ENCODE data around the gene BICRA.

The BICRA gene

DNA sequence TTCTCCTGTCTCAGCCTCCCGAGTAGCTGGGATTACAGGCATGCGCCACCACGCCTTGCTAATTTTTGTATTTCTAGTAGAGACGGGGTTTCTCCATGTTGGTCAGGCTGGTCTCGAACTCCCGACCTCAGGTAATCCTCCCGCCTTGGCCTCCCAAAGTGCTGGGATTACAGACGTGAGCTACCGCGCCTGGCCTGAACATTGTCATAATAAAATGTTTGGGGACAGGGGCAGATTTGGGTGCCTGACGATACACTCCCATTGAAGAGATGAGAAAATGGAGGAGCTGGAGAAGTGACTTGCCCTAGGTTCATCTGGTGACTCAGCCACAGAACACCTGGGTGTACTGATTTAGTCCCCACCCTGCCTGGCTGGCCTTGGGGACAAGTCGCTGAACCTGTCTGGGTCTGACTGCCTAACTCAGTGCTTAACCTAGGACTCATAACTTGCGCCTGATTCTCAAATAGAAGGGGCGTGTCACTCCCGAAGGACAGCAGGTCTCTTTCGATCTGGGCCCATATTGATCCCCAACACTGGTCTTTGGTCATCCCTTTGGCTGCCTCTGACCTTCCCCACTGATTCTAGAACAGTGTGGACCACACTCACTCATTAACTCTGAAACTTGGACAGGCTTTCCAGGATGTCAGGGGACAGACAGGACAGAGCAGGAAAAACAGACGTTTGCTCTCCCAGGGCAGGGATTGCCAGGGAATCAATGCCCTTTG is 7.6 kb upstream of the BICRA start:
- DNase-seq = peak; percentile 31

DNA sequence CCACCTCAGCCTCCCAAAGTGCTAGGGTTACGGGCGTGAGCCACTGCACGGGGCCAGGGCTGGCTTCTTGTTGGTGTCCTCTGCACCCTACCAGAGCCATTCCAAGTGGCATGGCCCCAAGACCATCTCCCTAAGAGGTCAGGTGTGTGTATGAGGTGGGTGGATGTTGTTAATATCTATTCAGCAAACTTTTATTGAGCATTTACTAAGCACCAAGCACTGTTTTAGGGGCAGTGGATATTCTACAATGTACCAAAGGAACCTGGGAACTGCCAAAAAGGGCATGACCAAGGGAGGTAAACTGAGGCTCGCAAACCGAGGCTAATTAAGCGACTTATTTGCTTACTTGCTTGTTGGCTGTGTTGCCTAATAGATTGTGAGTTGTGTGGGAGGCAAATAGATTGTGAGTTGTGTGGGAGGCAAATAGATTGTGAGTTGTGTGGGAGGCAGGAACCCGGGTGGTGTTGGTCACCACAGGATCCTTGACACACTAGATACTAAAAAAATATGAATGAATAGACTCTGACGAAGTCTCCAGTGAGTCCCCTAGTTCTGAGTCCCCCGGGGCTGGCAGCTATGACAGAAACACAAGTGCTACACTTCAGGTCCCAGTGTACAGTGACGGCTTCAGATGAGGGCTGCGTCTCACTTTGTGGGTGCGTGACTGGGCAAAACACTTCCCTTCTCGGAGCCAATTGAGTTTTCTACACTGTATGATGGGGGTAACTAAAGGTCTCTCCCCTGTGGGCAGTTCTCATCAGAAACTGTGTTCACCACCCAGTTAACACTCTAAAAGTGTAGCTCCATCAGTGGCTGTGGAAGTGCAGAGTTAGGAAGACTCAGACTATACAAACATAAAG is 5.0 kb upstream of the BICRA start:
- no peak for DNase-seq

DNA sequence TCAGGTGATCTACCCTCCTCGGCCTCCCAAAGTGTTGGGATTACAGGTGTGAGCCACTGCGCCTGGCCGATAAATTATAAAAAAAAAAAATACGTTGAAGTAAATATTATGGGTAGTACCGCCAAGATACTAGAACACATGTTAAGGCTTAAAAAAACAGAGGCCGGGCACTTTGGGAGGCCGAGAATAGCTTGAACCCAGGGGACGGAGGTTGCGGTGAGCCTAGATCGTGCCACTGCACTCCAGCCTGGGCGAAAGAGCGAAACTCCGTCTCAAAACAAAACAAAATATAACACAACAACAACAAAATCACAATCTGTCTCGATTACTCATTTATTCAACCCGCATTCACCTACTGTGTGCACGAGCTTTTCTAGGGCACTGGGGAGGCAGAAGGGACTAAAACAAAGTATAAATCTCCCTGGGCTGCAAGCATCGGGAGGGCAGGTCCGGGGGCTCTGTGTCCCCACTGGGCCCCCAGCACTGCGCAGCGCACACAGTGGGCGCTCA is 1.3 kb upstream of the BICRA start:
- DNase-seq = no peak

DNA sequence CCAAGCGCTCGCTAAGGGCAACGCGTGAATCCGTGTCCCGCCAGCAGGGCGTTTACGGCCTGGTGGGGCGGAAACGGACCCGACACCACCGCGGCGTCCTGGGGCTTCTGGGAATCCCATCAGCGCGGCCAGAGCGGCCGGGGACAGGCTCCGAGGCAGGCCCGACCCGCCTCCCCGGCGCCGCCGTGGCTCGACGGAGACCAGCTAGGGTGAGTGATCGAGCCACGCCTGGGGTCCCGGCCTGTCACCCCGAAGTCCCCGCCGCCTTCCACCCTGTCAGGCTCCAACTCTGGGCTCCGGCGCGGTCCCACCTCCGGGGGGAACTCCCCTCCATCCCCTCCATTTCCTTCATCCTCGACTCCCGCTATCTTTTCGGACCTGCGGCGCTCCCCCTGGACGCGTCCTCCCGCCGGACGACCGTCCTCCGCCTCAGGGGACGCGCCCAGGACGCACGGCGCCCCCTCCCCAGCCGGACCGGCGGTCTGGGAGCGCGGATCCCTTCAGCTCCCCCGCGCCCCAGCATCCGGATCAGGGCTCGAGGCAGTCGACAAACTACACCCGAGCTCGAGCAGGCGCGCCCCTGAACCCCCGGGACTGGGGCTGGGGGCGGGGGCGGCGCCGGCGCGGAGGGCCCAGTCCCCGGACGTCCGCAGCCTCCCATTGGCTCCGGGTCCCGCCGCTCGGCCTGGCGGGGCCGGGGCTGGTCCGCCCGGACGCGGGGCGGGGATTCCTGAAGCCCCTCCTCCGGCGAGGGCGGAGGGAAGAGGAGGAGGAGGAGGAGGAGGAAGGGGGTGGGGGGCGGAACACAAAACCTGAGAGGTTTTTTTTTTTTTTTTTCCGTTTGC is 638 bp upstream of the BICRA start:
- DNase-seq = peak; percentile 98

DNA sequence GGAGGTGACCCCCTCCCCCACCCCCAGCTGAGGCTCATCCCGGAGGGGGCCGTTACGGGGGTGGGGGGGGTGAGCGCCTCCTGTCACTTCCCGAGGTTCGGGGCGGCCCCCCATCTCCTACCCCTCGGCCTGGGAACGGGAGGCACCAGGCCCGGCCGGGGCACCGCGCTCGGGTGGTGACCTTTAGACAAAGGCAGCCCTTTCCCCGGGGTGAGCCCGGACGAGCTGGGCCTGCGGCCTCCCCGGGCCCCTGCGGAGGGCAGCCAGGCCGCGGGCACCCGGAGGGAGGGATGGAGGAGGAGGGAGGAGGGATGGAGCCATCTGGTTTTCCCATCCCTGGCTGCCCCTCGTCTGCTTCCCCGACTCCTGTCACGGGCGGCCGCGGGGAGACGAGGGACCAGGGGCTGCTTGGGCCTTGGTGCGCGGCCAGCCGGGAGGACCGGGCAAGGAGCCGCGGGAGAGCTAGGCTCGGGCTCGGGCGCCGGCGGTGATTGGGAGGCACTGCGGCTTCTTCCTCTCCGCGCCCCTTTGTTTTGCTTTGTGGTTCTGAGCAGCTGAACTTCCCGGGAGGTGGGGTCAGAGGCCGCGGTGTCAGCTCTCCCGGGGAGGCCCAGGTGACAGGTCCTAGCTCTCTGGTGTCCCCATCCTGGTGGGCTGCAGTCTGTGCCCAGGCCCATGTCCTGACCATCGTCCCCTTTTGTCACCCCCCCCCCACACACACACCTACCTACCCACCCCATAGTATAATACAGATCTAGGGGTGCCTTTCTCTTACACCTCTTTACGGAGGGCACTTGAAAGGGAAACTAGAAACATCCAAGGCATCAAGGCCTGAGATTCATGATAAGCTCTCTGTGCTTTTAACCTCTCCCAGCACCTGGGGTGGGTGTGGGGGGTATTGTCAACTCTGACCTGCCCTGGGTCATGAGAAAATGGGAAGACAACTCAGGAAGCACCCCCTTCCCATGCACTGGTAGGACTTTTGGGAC is 1.3 kb downstream of the BICRA start:
- peak; percentile 60 for DNase-seq

DNA sequence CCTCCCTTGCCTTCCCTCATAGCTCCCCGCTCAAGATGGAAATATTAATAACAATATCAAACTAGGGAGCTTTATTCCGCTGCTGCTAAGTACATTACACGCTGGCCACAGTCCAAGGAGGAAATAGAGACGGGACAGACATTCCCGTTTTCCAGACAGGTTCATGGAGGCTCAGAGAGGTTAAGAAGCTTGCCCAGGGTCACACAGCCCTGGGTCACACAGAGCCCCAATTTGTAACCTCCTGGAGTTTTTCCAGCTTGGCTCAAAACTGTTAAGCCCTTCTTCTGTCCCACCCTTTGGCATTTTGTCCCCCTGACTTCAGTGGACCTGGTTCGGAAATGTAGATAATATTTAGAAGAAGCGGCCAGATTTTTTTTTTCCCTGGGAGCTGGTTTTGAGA is 2.0 kb downstream of the BICRA start:
- no peak for DNase-seq

DNA sequence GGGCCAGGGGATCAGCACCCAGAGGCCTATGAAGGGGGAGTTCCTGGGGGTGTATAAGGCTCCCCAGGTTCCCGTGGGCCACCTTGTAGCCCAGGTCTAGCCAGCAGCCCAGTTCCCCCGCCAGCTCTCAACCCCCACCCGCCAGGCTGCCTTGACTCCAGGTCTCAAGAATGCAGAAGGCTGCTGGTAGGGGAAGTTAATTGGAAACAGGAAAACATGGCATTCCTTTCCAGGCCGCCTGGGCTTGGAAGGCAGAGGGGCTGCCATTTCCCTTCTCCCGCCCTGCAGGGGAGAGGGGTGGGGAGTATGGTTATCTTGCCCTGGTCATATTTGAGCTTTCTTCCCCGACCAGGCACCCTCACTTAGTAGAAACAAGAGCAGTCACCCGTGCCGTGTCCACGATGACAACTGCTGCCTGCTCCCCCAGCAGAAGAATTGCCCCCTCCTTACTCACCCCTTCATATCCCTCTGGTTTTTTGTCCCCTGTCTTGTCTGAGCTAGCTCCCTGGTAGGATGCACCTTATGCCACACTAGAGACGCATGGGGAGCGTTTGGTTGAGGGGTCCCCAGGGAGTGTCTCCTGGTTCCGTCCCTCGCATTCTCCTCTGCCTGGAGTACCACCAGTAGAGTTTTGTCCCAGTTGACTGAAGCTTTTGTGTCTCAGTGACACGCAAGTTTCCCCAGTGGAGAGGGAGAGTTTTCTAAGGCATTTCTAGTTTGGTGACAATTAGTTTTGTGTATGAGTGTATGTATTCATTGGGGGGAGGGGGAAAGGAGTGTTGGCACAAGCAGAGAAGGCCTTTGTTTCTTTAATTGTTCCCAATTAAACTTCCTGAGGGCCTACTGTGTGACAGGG is 4.5 kb downstream of the BICRA start:
- no peak for DNase-seq

DNA sequence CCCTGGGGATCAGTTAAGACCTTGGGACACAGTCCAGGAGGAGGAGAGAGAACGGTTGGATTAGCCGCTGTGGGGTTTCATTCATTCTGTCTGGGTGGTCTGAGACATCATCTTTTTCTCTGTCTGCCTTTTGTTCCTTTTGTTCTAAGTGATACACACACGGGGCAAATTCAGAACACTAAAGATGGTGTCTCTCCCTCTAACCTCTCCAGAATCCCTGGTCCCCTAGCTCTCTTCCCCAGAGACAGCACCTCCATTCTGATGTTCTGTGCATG is 5.0 kb downstream of the BICRA start:
- DNase-seq = no peak

DNA sequence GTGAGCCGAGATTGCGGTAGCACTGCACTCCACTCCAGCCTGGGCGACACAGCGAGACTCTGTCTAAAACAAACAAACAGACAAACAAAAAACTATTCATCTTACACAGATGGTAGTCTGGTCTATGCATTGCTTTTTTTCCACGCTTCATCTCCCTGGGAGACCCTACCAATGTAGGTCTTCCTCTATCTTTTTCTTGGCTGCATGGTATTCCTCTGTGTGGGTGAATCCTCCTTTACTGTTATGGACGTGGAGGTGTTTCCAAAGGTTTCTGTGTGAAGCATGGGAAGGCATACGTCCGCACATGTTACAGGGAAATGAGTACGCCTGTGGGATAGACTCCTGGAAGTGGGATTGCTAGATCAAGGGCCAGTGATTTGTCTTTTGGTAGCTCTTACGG is 5.6 kb downstream of the BICRA start:
- DNase-seq = no peak

DNA sequence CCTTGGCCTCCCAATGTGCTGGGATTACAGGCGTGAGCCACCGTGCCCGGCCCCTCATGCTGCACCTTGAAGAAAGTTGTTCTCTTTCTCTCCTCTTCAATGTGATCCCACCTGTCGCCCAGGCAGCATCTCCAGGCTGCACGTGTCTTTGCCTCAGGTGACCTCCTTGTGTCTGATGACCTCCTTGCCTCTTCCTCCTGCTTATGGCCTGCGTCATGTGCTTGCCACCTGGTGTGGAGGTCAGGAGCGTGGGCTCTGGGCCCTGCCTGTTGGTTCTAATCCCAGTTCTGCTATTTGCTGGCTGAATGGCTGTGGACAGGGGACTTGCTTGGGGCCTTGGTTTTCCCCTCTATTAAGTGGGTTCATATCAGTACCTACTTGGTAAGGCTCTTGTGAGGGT is 6.3 kb downstream of the BICRA start:
- DNase-seq = no peak

DNA sequence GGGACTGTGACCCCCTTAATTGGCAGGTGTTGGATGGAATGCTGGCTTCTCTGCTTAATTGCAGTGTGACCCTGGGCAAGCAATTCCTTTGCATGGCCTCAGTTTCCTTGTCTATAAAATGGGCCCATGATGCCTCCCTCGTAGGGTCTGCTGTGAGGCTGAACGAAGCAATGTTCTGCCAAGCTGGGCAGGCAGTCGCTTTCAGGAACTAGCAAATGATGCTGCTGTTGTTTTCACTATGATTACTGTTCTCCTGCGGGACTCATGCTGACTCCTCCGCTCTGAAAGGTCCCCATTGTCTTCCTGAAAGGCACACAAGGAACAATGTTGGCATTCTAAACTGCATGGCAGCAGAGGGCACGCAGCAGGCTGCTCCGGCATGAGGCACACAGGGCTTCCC is 6.8 kb downstream of the BICRA start:
- no peak for DNase-seq

DNA sequence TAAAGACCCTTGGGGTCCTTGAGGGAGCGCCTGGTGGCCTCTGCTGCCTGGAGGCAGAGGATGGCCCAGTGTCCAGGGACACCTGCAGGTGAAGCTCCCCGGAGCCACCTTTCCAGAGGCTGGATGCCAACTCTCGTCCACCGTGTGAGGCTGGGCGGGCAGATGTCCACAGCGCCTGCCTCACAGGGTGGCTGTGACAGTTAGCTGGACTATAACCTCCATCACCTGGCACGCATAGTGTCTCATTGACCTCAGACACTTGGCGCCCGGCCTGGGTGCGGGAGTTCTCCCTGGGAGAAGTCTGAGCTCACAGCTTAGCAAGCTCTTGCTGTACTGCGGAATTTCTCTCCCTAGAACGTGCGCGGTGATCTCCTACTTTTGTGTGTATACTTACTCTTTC is 9.8 kb downstream of the BICRA start:
- DNase-seq = no peak

DNA sequence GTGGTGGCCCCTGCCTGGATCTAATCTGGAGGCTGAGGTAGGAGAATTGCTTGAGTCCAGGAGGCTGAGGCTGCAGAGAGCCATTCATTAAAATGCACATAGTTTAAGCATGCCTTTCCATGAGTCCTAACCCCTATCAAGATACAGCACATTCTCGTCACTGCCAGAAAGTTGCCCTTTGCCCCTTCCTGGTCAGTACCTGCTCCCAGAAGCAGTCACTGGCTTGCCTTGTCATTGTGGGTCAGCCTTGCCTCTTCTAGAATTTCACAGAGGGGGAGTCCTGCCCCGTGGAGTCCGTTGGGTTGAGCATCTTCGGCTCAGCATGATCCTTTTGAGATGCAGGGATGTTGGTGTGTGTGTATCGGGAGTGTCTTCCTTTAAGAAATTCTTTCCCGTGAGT is 10.8 kb downstream of the BICRA start:
- no peak for DNase-seq

DNA sequence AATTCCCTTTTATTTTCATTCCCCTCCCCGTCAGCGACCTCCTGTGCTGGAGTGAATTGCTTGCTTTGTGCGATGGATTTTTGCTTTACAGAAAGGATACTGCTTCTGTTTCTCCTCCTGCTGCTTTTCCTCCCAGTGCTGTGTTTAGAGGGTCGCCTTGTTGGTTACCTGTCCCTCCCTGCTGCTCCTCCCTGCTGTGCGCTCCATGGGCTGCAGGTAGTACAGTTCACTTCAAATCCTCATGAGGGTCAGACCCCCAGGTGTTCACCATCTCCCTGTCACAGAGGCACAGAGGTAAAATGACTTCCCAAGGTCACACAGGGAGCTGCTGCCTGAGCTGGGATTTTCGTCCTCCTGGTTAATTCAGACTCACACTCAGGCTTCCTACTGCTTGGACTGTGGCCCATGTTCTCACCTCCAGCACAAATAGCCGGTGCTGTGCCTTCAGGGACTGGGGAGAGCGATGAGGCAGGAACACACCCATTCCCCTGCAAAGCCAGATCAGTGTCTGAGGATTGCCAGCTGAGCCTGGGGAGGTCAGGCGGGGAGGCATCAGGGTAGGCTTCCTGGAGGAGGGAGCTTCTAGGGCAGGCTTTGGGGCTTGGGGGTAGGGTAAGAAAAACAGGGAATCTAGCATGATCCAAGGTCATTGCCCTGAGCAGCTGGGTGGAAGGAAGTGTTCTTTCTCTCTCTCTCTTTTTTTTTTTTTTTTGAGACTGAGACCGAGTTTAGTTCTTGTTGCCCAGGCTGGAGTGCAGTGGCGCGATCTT is 14.4 kb downstream of the BICRA start:
- DNase-seq = no peak

DNA sequence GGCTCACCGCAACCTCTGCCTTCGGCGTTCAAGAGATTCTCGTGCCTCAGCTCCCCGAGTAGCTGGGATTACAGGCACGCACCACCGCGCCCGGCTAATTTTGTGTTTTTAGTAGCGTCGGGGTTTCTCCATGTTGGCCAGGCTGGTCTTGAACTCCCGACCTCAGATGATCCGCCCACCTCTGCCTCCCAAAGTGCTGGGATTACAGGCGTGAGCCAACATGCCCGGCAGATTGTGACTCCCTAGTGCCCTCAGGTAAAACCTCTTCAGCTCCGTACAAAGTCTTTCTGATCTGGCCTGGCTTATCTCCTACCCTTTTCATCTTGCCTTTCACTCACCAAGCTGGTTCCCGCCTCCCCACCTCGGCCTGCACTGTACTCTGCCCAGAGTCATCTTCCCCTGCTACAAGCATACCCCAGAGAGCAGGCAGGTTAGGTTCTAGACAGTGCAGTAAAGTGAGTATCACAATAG is 15.0 kb downstream of the BICRA start:
- no peak for DNase-seq

DNA sequence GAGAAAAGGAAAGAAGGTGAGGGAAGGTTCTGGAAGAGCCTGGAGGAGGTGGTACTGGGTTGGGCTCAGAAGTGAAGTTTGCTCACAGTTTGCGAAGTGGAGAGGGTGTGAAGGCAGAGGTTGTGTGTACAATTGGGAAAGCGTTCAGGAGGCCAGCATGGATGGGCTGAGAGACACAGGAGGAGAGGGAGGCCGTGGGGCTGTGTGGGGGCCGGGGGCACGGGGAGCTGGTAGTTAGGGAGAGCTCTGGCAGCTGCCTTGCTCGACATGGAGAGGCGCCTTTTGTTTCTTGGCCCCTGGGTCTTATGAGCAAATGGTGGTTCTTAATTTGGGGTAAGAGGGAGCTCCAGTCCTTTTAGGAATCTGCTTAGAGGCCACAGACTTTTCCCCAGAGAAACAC is 16.7 kb downstream of the BICRA start:
- no peak for DNase-seq

DNA sequence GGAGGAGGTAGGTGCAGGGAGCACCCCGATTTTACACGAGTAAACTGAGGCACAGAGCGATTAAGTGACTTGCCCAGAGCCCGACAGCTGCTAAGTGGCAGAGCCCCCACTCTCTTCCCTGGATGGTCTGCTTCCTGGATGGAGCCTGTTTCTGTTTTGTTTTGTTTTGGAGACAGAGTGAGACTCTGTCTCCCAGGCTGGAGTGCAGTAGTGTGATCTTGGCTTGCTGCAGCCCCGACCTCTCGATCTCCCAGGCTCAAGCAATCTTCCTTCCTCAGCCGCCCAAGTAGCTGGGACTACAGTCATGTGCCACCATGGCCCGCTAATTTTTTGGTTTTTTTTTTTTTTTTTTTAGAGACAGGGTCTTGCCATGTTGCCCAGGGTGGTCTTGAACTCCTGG is 17.3 kb downstream of the BICRA start:
- DNase-seq = no peak

DNA sequence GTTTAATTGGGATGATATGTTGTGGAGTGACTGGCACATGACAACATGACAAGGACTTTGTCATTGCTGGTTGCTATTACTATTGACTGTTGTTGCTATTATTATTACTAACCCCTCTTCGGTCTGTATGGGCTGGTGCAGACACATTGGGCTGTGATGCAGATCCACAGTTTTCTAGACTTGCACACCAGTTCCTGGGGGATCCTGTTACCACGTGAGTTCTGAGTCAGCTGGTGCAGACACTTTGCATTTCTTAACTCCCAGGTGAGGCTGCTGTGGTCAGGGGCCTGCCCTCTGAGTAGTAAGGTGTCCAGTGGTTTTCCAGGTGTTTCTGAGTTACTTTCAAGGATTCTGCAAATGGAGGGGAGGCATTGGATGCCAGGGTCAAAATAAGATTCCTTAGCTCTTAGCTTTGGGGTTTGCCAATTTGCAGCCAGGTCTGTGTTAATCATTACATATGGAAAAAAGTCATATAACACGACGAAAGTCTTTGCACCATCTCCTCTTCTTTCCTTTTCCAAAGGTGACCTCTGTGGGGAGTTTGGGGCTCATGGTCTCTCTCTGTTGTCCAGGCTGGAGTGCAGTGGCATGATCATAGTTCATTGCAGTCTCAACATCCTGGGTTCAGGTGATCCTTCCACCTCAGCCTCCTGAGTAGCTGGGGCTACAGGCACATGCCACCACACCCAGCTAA is 19.3 kb downstream of the BICRA start:
- DNase-seq = no peak

DNA sequence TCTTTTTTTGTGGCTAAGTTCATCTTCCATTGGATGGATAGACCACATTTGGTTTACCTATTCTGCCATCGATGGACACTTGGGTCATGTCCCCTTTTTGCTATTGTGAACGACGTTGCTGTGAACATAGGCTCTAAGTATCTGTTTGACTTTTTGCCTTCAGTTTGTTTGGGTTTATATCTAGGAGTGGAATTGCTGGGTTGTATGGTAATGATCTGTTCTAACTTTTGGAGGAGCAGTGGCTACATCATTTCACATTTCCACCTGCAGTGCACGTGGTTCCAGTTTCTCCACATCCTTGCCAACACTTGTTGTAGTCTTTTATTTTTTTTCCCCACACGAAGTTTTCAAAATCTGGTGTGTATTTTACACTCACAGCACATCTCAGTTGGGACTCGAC is 21.7 kb downstream of the BICRA start:
- DNase-seq = no peak

Data from stimulated activated CD8-positive, alpha-beta memory T cell treated with anti-CD3 and anti-CD28 coated beads, Interleukin-4, amount 100 ng/mL, for 48 hours (primary cell).